GM12878 (cell line): ENCODE results near the gene SNX21. TPM values are rescaled to one million over a fixed set of nuclear protein-coding genes. Genes with fewer than 3 reads are reported as not detected.
A peak's percentile ranks its signal among the peaks of the same experiment; 100 is the strongest.

Experiments
- ATF7 ChIP-seq: fragments of 450-650 bp; IDR thresholded peaks from 2 replicates; pipeline ENCODE4 v1.6.1; 2016; ENCODE audit warnings: low read depth, mild to moderate bottlenecking
- BCL11A ChIP-seq: IDR thresholded peaks from 2 replicates; pipeline ENCODE4 v1.6.1; 2011; ENCODE audit warnings: low read depth, low read length
- BHLHE40 ChIP-seq, 2 experiments: fragments of 450-650 bp in 1 of 2; IDR thresholded peaks; 2 replicates each; pipeline ENCODE4 v1.6.1; 2011 to 2017; ENCODE audit warnings: low read depth in 2 of 2, borderline replicate concordance in 1 of 2, improper control_type of control experiment in 1 of 2, low read length in 1 of 2, mild to moderate bottlenecking in 1 of 2
- CHD2 ChIP-seq: IDR thresholded peaks from 2 replicates; pipeline ENCODE4 v1.6.1; 2011; ENCODE audit warnings: low read depth, low read length, improper control_type of control experiment, borderline replicate concordance
- CUX1 ChIP-seq: IDR thresholded peaks from 2 replicates; pipeline ENCODE4 v1.6.1; 2012; ENCODE audit warnings: improper control_type of control experiment, low read depth, low read length; ENCODE audit not compliant: insufficient replicate concordance
- FOXM1 ChIP-seq: IDR thresholded peaks from 2 replicates; pipeline ENCODE4 v1.6.1; 2012; ENCODE audit warnings: low read depth, mild to moderate bottlenecking, inconsistent platforms, low read length, moderate library complexity
- IKZF2 ChIP-seq, 2 experiments: fragments of 450-650 bp; IDR thresholded peaks; 2 replicates each; pipeline ENCODE4 v1.6.1; 2017; ENCODE audit warnings: mild to moderate bottlenecking in 2 of 2, moderate library complexity in 2 of 2
- KAT2A ChIP-seq: conservative IDR thresholded peaks from 2 replicates; pipeline ENCODE4 v1.6.1; 2011; ENCODE audit warnings: low read depth, low read length; ENCODE audit not compliant: control insufficient read depth
- ZBTB11 ChIP-seq: fragments of 450-650 bp; formaldehyde crosslinking; IDR thresholded peaks from 2 replicates; pipeline ENCODE4 v1.5.0; 2022; ENCODE audit warnings: mild to moderate bottlenecking, missing genetic modification characterization
- ZNF217 ChIP-seq: fragments of 450-650 bp; IDR thresholded peaks from 2 replicates; pipeline ENCODE4 v1.6.1; 2017; ENCODE audit warnings: antibody characterized with exemption, mild to moderate bottlenecking
- ZSCAN29 ChIP-seq: fragments of 450-650 bp; IDR thresholded peaks from 2 replicates; pipeline ENCODE4 v1.6.1; 2017; ENCODE audit warnings: mild to moderate bottlenecking, moderate library complexity
- polyA plus RNA-seq, 11 experiments: library from polyadenylated mRNA; depleted of rRNA in 4 of 11; unstranded in 6 of 11; stranded (reverse) in 5 of 11; fragments of >200 nt; fragmentation: Nextera tagmentation in 4 of 11; fragmentation: Illumina TruSeq in 1 of 11; extraction: Ambion mirVana in 4 of 11; extraction: Trizol in 1 of 11; gene quantifications; 1 replicate in 1 of 11; 2 replicates in 10 of 11; pipeline versions ENCODE4 v1.2.1 to v1.2.3, GENCODE V29; 2011 to 2016; ENCODE audit warnings: inconsistent platforms in 2 of 11, missing spikeins in 2 of 11, low read depth in 1 of 11
- total RNA-seq, 4 experiments: library from RNA; depleted of rRNA in 3 of 4; stranded (reverse); fragments of >200 nt in 3 of 4; fragmentation: Illumina TruSeq in 1 of 4; extraction: Trizol in 1 of 4; gene quantifications; 2 replicates each; pipeline versions ENCODE4 v1.2.1 to v1.2.3, GENCODE V29; 2013 to 2021
- TF ChIP-seq, protein P1 (sequence below): IDR thresholded peaks from 2 replicates; pipeline ENCODE4 v1.6.1; 2012; ENCODE audit warnings: mild to moderate bottlenecking, low read depth, low read length

SNX21 gene
- total and polyA plus RNA-seq, 10 of the 15 experiments (the other 5 are each of a cell fraction or from before 2014, with no cell fraction given) = 0.10 to 1.4 (median 0.57) TPM

GRCh38 chr20:45812157-45813005 is 21.2 kb upstream of the SNX21 start, which contains the start of gene UBE2C (continued):
- TF ChIP-seq FOXM1 (peak; percentile 98), ZBTB11 (CRISPR knock-in tag) (no peak), BHLHE40 (IDR thresholded peaks at IDR 0.05; ENCODE audit: borderline replicate concordance in 1 of 2, low read depth in 2 of 2, low read length in 1 of 2) (no peak; a peak in 1 of 4 replicates), BCL11A (no peak), CHD2 (peak; percentile 97), CUX1 (peak; percentile 11), ZSCAN29 (no peak), ATF7 (no peak), KAT2A (no peak), ZNF217 (no peak), IKZF2 (IDR thresholded peaks at IDR 0.05) (no peak; a peak in 2 of 4 replicates)
- TF ChIP-seq, protein P1, sequence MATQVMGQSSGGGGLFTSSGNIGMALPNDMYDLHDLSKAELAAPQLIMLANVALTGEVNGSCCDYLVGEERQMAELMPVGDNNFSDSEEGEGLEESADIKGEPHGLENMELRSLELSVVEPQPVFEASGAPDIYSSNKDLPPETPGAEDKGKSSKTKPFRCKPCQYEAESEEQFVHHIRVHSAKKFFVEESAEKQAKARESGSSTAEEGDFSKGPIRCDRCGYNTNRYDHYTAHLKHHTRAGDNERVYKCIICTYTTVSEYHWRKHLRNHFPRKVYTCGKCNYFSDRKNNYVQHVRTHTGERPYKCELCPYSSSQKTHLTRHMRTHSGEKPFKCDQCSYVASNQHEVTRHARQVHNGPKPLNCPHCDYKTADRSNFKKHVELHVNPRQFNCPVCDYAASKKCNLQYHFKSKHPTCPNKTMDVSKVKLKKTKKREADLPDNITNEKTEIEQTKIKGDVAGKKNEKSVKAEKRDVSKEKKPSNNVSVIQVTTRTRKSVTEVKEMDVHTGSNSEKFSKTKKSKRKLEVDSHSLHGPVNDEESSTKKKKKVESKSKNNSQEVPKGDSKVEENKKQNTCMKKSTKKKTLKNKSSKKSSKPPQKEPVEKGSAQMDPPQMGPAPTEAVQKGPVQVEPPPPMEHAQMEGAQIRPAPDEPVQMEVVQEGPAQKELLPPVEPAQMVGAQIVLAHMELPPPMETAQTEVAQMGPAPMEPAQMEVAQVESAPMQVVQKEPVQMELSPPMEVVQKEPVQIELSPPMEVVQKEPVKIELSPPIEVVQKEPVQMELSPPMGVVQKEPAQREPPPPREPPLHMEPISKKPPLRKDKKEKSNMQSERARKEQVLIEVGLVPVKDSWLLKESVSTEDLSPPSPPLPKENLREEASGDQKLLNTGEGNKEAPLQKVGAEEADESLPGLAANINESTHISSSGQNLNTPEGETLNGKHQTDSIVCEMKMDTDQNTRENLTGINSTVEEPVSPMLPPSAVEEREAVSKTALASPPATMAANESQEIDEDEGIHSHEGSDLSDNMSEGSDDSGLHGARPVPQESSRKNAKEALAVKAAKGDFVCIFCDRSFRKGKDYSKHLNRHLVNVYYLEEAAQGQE = no peak
